Lower lobe of right lung (tissue), 2 donors: Measurements from ENCODE around the gene RNF144A. TPM values are rescaled to one million over a fixed set of nuclear protein-coding genes. Genes with fewer than 3 reads are reported as not detected.

ENCODE experiments used
- ATAC-seq, 2 donors: fragments of 200-7000 bp; cut with Tn5 transposase; one replicate each; pipeline ENCODE4 v1.9.1; 2020 to 2022; ENCODE audit warnings: mild to moderate bottlenecking in 2 of 2, moderate library complexity in 2 of 2
- DNase-seq: peaks from one replicate; pipeline ENCODE4 v3.0.0-alpha.2; 2020
- H3K27ac ChIP-seq: fragments of 200-600 bp; one replicate; pipeline ENCODE4 v1.8.0; 2022
- H3K27me3 ChIP-seq: fragments of 200-600 bp; one replicate; pipeline ENCODE4 v1.8.0; 2022; ENCODE audit warnings: low read depth
- H3K36me3 ChIP-seq: fragments of 200-600 bp; one replicate; pipeline ENCODE4 v1.8.0; 2022; ENCODE audit warnings: mild to moderate bottlenecking
- H3K4me1 ChIP-seq: fragments of 200-600 bp; one replicate; pipeline ENCODE4 v1.8.0; 2022
- H3K4me3 ChIP-seq: fragments of 200-600 bp; one replicate; pipeline ENCODE4 v1.8.0; 2022; ENCODE audit warnings: mild to moderate bottlenecking
- H3K9me3 ChIP-seq: fragments of 200-600 bp; one replicate; pipeline ENCODE4 v1.8.0; 2022
- intact Hi-C: fragments of 100-400 bp; cut with DNase I; formaldehyde crosslinking; loops from one replicate; pipeline ENCODE4 v1.11.0; 2022
- total RNA-seq: library from RNA; stranded (reverse); fragmentation: NEBNext Ultra II Directional; extraction: Animal tissue kit (Norgen Biotek cat#: 25700); gene quantifications from one replicate; pipeline ENCODE4 v1.2.1, GENCODE V29; 2021
- TF ChIP-seq, protein P1 (sequence below): fragments of 200-600 bp; IDR thresholded peaks from one replicate; pipeline ENCODE4 v1.8.0; 2022; ENCODE audit warnings: antibody characterized with exemption, mild to moderate bottlenecking
- donor health status: DM: no; HTN: yes; CAD: no; lungs with severe emphysema.

Gene RNF144A
- total RNA-seq, 1 donor from 2014 or later: 13.9 TPM

DNA sequence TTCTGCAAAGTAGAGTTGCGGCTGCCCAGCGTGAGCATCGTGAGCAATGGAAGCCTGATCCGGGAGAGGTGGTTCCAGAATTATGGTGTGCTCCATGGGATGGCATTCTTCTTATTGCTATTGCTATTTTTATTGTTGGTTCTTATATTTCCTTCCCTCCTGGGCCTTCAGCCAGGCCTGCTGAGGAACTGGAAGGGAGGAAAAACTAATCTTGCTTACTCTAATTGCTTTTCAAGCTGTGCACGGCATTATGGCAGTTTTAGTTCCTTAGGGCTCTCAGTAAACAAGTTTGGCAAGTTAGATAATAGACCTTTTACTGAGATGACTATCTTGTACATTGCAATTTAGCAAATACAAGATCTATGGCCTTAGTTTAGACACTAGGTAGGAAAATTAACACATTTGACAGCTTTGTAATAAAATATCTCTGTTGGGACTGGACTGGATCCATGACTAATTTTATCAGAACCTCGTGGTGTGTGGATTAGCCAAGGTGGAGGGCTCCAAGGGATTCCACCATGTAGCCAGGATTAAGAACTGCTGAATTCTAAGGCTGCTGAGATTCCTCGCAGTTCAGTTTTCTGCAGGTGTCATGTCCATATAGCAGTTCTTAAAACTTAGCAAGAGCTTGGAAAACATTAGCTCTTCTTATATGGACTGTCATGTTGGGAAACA is 33.6 kb upstream of the RNF144A start:
- Histone ChIP-seq H3K4me3 (no peak overlapping the region), H3K9me3 (no peaks in the 10 kb centered on the region), H3K4me1 (peaks cover 18% of the 10 kb centered on the region), H3K27me3 (no peaks in the 10 kb centered on the region), H3K36me3 (no peaks in the 10 kb centered on the region), H3K27ac (no peak overlapping the region)
- TF ChIP-seq, protein P1, sequence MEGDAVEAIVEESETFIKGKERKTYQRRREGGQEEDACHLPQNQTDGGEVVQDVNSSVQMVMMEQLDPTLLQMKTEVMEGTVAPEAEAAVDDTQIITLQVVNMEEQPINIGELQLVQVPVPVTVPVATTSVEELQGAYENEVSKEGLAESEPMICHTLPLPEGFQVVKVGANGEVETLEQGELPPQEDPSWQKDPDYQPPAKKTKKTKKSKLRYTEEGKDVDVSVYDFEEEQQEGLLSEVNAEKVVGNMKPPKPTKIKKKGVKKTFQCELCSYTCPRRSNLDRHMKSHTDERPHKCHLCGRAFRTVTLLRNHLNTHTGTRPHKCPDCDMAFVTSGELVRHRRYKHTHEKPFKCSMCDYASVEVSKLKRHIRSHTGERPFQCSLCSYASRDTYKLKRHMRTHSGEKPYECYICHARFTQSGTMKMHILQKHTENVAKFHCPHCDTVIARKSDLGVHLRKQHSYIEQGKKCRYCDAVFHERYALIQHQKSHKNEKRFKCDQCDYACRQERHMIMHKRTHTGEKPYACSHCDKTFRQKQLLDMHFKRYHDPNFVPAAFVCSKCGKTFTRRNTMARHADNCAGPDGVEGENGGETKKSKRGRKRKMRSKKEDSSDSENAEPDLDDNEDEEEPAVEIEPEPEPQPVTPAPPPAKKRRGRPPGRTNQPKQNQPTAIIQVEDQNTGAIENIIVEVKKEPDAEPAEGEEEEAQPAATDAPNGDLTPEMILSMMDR: no peak
- intact Hi-C loops: no loop called here
- DNase-seq: no peak
- ATAC-seq: no peak

DNA sequence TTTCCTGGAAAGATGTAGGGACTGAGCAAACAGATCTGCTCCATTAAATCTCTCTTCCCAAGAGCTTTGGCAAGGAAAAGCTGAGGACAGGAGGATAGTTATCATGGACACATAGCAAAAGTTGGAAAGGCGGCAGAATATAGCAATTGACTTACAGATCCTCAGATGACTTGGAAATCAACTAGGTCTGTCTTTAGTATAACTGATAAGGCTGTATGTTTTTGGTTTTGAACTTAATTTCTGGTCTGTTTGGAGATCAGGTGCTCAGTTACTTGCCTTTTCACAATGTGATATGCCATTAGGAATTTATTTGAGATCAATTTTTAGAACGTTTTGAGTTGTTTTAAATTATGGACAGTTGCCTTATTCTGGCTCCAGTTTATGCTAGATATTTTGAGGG is 31.7 kb upstream of the RNF144A start:
- no peaks in the 10 kb centered on the region for H3K9me3 ChIP-seq
- no peaks in the 10 kb centered on the region for H3K27me3 ChIP-seq
- TF ChIP-seq, protein P1: no peak
- no peaks in the 10 kb centered on the region for H3K36me3 ChIP-seq
- DNase-seq (no peak), ATAC-seq (no peak)
- intact Hi-C loops: no loop called here
- H3K27ac ChIP-seq: no peak overlapping the region
- H3K4me3 ChIP-seq: no peak overlapping the region
- peaks cover 5% of the 10 kb centered on the region for H3K4me1 ChIP-seq

DNA sequence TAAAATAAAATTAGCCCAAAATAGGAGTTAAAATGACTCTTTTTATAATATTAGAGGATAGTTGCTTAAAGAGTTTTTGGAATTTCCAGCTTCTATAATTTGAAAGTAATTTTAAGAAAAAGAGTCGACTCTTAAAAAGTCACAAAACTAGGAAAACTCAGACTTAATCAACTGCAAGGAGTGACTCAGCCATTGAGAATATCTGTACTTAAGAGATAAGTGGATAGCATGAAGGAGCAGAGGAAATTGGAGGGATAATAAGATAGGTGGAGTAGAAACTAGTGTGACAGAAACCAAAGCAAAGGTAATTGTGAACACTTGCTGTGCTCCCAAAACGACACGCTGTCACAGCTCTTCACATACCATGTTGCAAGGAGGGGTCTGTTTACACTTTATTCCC is 31.2 kb upstream of the RNF144A start:
- DNase-seq (no peak), ATAC-seq (no peak)
- no peaks in the 10 kb centered on the region for H3K27me3 ChIP-seq
- peaks cover 5% of the 10 kb centered on the region for H3K4me1 ChIP-seq
- intact Hi-C loops: no loop called here
- H3K36me3 ChIP-seq: no peaks in the 10 kb centered on the region
- no peaks in the 10 kb centered on the region for H3K9me3 ChIP-seq
- H3K27ac ChIP-seq: no peak overlapping the region
- H3K4me3 ChIP-seq: no peak overlapping the region
- TF ChIP-seq, protein P1: no peak

DNA sequence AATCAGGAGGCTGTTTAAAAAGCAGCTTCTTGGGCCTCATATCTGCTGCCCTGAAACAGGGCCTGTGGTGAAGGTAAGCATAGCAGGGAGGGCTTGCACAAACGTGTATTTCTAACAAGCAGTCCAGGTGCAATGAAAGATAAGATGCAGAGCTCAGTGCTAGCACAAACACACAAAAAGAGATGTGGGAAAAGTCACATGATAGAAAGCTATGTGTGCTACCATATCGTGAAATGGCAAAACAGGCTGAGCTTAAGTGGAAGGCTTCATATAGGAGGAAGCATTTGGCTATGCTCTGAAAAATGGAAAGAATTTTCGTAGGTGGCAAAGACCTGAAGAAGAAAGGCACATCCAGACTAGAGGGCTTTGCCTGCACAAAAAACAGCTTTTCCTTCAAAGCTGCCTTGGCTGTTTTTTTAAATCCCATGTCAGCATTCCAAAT is 29.4 kb upstream of the RNF144A start:
- TF ChIP-seq, protein P1: no peak
- ATAC-seq (no peak), DNase-seq (no peak)
- Histone ChIP-seq H3K9me3 (no peaks in the 10 kb centered on the region), H3K27me3 (no peaks in the 10 kb centered on the region), H3K36me3 (no peaks in the 10 kb centered on the region), H3K4me1 (peaks cover 5% of the 10 kb centered on the region), H3K4me3 (no peak overlapping the region), H3K27ac (no peak overlapping the region)
- intact Hi-C loops: no loop called here

DNA sequence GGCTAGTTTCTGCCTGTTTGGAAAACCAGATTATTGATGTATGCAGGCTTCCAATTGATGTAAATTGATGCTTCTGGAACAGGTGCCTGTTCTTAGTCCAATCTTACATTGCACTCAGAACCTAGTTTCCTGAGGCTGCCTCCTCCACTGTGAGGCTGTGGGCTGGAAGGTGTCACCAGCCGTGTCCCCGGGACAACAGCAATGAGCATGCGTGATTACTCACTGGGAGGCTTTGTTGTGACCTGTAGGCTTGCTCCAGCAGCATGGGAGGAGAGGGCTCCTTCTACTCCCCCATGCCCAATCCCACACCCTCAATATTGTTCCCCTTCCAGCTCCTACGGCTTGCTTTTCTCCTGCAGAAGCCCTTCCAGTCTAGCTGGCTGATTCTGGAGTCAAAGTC is 28.5 kb upstream of the RNF144A start:
- no peaks in the 10 kb centered on the region for H3K9me3 ChIP-seq
- H3K4me3 ChIP-seq: no peak overlapping the region
- H3K27ac ChIP-seq: no peak overlapping the region
- intact Hi-C loops: no loop called here
- DNase-seq (no peak), ATAC-seq (no peak)
- no peaks in the 10 kb centered on the region for H3K27me3 ChIP-seq
- H3K4me1 ChIP-seq: no peaks in the 10 kb centered on the region
- TF ChIP-seq, protein P1: no peak
- peaks cover 4% of the 10 kb centered on the region for H3K36me3 ChIP-seq
